RWPE1 (cell line): ENCODE results near the gene EFEMP1.

ENCODE experiments used
- CTCF ChIA-PET: fragments of 350-600 bp; sonication (Branson Sonifier 250); formaldehyde crosslinking; extraction: SDS; loops from one replicate; lab custom pipeline; 2021; lab: Yijun Ruan, JAX
- POLR2A ChIA-PET: fragments of 400-600 bp; formaldehyde crosslinking; extraction: SDS; loops from one replicate; lab custom pipeline; 2020; ENCODE audit warnings: antibody characterized with exemption; ENCODE audit not compliant: low non-redundant PET; lab: Yijun Ruan, JAX
- DNase-seq: peaks from one replicate; pipeline ENCODE4 v3.0.0; 2012; ENCODE audit warnings: low spot score
- H3K27ac ChIP-seq: fragments of 450-650 bp; 2 replicates; pipeline ENCODE4 v1.5.1; 2017
- TF ChIP-seq, protein P1 (sequence below): fragments of 450-650 bp; conservative IDR thresholded peaks from 2 replicates; pipeline ENCODE4 v1.5.1; 2017; ENCODE audit warnings: low read depth, mild to moderate bottlenecking

The EFEMP1 gene

DNA sequence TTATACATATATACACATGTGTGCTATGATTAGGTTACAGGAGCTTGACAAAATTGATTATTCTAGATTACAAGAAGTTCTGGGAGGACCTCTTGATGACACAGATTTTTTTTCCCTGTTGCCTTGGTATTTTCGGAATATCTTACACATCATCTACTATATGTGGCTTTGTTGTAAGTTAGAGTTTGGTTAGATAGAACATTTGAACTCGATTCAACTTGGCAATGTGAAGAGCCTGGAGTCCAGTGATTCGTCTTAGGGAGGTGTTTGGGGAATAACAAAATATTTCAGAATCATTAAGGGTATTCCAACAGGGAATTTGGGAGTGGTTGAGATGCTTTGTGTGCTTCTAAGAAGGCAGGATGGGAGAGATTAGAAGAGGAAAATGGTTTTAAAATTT is 39.3 kb upstream of the EFEMP1 start:
- POLR2A ChIA-PET, result no interaction called here

DNA sequence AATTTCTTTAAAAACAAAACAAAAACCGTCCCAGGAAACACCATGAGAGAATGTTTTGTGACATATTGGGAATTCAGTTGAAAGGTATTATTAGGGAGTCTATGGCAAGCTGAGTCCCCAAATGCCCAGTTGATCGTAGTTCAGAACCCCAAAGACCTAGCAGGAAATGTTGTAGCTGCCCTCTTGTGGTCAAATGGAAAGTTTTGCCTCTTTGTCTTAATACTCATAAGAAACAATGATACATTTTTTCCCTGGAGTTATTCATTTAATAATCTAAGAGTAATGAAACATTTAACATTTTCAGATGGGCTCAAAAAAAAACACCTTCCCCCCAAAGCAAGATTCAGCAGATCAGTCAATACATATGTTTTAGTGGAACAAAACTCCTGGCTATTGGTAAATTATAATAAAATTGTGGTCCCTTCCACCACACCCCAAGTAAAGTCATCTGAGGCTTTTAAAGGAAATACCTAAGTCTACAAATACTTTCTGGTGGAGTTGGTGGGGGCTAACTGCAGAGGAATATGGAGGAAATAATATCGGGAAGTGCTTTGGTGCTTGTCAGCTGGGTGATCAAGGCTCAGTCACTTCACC is 37.8 kb upstream of the EFEMP1 start:
- no peak overlapping the region for H3K27ac ChIP-seq
- POLR2A ChIA-PET, result no interaction called here
- peak; percentile 38 for DNase-seq
- CTCF ChIA-PET, result interaction anchor here (0.5 to 2.5 kb wide), 17 partner anchors 18 to 1517 kb away, joined by 3 to 25 read pairs (median 3); partner anchors contain the start of gene EFEMP1
- TF ChIP-seq, protein P1, sequence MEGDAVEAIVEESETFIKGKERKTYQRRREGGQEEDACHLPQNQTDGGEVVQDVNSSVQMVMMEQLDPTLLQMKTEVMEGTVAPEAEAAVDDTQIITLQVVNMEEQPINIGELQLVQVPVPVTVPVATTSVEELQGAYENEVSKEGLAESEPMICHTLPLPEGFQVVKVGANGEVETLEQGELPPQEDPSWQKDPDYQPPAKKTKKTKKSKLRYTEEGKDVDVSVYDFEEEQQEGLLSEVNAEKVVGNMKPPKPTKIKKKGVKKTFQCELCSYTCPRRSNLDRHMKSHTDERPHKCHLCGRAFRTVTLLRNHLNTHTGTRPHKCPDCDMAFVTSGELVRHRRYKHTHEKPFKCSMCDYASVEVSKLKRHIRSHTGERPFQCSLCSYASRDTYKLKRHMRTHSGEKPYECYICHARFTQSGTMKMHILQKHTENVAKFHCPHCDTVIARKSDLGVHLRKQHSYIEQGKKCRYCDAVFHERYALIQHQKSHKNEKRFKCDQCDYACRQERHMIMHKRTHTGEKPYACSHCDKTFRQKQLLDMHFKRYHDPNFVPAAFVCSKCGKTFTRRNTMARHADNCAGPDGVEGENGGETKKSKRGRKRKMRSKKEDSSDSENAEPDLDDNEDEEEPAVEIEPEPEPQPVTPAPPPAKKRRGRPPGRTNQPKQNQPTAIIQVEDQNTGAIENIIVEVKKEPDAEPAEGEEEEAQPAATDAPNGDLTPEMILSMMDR, result peak; percentile 78

More for the DNA sequence above, 39.3 kb upstream of the EFEMP1 start:
- DNase-seq, result no peak
- CTCF ChIA-PET, result interaction anchor here (2.1 to 2.5 kb wide), 2 partner anchors 37 to 191 kb away, joined by 7 to 25 read pairs; no protein-coding TSS in a partner anchor
- no peak overlapping the region for H3K27ac ChIP-seq
- TF ChIP-seq, protein P1, result no peak

DNA sequence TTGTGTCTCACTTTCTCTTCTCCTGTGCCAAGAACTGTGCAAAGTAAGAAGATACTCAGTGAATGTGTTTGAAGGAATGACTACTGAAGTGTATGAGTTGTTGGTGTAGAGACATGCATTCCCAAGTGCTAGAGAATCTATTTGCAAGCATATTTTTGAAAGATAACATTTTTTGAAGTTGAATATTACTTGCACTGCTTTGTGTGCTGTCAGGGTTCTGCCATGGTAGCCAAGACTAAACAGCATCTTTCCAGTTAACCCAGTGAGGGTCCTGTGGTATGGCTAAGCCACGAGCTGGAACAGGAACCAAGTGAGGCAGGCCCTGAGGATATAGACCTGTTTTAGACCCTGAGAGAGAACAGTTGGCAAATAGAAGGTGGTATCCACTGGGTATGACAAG is 35.2 kb upstream of the EFEMP1 start:
- ChIA-PET POLR2A (no interaction called here), CTCF (no interaction called here)
- DNase-seq, result no peak
- H3K27ac ChIP-seq, result peak overlapping the region; percentile 91
- TF ChIP-seq, protein P1, result no peak

DNA sequence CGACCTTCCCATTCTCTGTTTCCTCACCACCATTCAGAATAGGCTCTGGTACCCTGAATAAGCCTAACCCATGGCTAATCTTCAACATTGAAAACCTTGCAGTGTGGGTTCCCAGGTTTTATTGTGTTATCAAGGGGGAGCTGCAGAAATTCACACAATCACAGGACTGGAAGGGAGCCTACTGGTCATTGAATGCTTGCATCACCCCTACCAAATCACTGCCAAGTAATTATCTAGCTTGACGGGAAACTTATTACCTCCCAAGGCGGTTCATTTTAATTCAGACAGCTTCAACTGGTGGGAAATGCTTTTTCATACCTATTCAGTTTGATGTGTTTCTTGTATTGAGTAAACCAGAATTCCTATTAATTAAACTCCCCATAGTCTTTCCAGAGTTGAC is 33.6 kb upstream of the EFEMP1 start:
- ChIA-PET POLR2A (no interaction called here), CTCF (no interaction called here)
- DNase-seq, result no peak
- no peak overlapping the region for H3K27ac ChIP-seq
- TF ChIP-seq, protein P1, result no peak

DNA sequence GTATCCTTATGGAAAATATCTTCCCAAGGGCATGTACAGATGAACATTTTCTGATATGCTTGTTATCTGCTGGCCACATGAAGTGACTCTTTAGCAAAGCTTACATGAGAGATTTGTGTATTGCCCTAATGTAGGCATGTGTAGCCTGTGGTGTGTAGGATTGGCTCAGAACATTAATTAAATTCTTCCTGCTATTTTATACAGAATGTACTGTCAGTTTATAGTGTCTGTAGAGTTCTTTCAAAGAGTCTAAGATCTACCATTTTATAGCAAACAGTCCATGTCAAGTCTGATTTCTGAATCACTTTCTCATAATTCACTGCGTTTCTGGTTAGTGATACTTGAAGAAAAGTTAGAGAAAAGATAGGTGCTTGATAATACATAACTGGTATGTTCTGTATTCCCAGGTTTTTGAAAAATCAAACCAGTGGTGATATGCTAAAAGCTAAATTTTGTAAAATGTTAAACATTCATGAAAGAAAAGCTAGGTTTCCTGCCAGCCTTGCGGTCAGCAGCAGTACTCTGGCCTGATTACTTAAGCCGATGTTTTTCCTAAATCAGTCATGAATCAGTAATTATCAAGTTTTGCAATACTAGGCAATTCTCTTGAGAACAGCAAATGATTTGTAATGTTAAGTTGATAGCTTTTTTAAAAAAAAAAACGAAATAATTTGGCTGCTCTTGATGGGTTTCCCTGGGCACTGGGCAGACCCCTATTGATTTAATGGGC is 30.9 kb upstream of the EFEMP1 start:
- TF ChIP-seq, protein P1, result no peak
- ChIA-PET POLR2A (no interaction called here), CTCF (no interaction called here)
- DNase-seq, result no peak
- no peak overlapping the region for H3K27ac ChIP-seq

DNA sequence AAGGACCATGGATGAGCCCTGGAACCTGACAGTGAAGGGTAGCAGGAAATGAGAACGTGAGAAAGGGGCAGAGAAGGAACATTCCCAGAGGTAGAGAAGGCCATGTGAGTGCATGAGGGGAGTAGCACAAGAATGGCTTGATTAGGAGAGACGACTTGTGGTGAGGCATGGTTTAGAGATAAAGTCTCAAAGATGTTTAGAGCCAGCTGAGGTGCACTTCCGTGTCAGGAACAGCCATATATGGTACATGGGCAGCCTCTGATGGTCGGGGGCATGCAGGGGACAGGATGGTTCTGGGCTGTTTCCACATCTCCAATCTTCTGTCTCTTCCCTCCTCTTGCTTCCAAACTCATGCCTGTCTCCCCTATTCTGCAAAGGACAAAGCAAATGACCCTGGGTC is 28.8 kb upstream of the EFEMP1 start:
- H3K27ac ChIP-seq, result no peak overlapping the region
- TF ChIP-seq, protein P1, result no peak
- ChIA-PET POLR2A (no interaction called here), CTCF (no interaction called here)
- no peak for DNase-seq
